Endothelial cell of umbilical vein (primary cell): ENCODE measurements around the gene TMEM270. TPM values are rescaled to one million over a fixed set of nuclear protein-coding genes. Genes with fewer than 3 reads are reported as not detected.

Experiments
- BruUV-seq: library from RNA; stranded (reverse); fragments of 400-500 nt; replicated peaks from 2 replicates; lab custom pipeline; 2021; lab: Mats Ljungman, UMichigan
- CTCF ChIA-PET: fragments of 300-600, 350-600 bp; sonication (Branson Sonifier 250); formaldehyde crosslinking; loops from one replicate; lab custom pipeline; 2021; ENCODE audit warnings: antibody characterized with exemption, inconsistent platforms; lab: Charles Lee
- POLR2A ChIA-PET: fragments of 300-600, 350-600 bp; sonication (Branson Sonifier 250); formaldehyde crosslinking; loops from one replicate; lab custom pipeline; 2021; ENCODE audit warnings: antibody characterized with exemption, inconsistent platforms; lab: Charles Lee
- DNase-seq: peaks from one replicate; pipeline ENCODE4 v3.0.0-alpha.2; 2011; ENCODE audit warnings: low read depth, low spot score
- FAIRE-seq: peaks from 2 replicates; lab custom pipeline; 2011; peaks lifted over from hg19 to GRCh38; lab: Jason Lieb, UNC
- H2AFZ ChIP-seq: 2 replicates; pipeline ENCODE4 v1.6.0; 2012; ENCODE audit warnings: low read depth, low read length, control low read depth, inconsistent platforms
- H3K27ac ChIP-seq: 2 replicates; pipeline ENCODE4 v1.5.1; 2011; ENCODE audit warnings: low read depth, mild to moderate bottlenecking, control low read depth, low read length, moderate library complexity; ENCODE audit not compliant: insufficient read depth
- H3K27me3 ChIP-seq, 2 experiments: 2 replicates each; pipeline versions ENCODE4 v1.6.0 to v1.6.1; 2011; ENCODE audit warnings: low read length in 2 of 2, mixed read lengths in 1 of 2; ENCODE audit not compliant: control insufficient read depth in 2 of 2, insufficient read depth in 2 of 2
- H3K36me3 ChIP-seq, 2 experiments: 2 replicates in 1 of 2; 3 replicates in 1 of 2; pipeline ENCODE4 v1.5.1; 2011; ENCODE audit warnings: low read length in 2 of 2, mild to moderate bottlenecking in 1 of 2, moderate library complexity in 1 of 2; ENCODE audit not compliant: control insufficient read depth in 2 of 2, insufficient read depth in 2 of 2; ENCODE audit errors: extremely low read depth in 1 of 2
- H3K4me1 ChIP-seq: 3 replicates; pipeline ENCODE4 v1.5.1; 2011; ENCODE audit warnings: mild to moderate bottlenecking, low read length; ENCODE audit not compliant: control insufficient read depth, insufficient read depth; ENCODE audit errors: extremely low read depth
- H3K4me2 ChIP-seq: 2 replicates; pipeline ENCODE4 v1.6.1; 2011; ENCODE audit warnings: low read length, control low read depth, mixed read lengths; ENCODE audit not compliant: insufficient read depth
- H3K4me3 ChIP-seq, 3 experiments: fragments of 200-600 bp in 1 of 3; sonication (generic), shearing (Covaris generic) in 1 of 3; replicated peaks in 1 of 3; 2 replicates each; pipeline ENCODE4 v1.5.1; 2011 to 2016; ENCODE audit warnings: control low read depth in 3 of 3, low read length in 3 of 3, mild to moderate bottlenecking in 2 of 3, inconsistent platforms in 1 of 3, low read depth in 1 of 3, moderate library complexity in 1 of 3; ENCODE audit not compliant: insufficient read depth in 1 of 3
- H3K79me2 ChIP-seq: 2 replicates; pipeline ENCODE4 v1.6.0; 2012; ENCODE audit warnings: low read length, inconsistent platforms; ENCODE audit not compliant: control insufficient read depth, insufficient read depth
- H3K9ac ChIP-seq: replicated peaks from 2 replicates; pipeline ENCODE3; 2011; ENCODE audit warnings: low read length, control low read depth; ENCODE audit not compliant: insufficient read depth; ENCODE audit errors: extremely low read depth
- H3K9me1 ChIP-seq: replicated peaks from 3 replicates; pipeline ENCODE4 v1.6.0; 2011; ENCODE audit warnings: mild to moderate bottlenecking, low read length; ENCODE audit not compliant: control insufficient read depth, insufficient read depth; ENCODE audit errors: extremely low read depth
- H3K9me3 ChIP-seq: replicated peaks from 2 replicates; pipeline ENCODE4 v1.5.1; 2012; ENCODE audit warnings: low read length, inconsistent platforms; ENCODE audit not compliant: control insufficient read depth, insufficient read depth
- H4K20me1 ChIP-seq: replicated peaks from 2 replicates; pipeline ENCODE3; 2011; ENCODE audit warnings: mild to moderate bottlenecking, low read length; ENCODE audit not compliant: control insufficient read depth, insufficient read depth; ENCODE audit errors: extremely low read depth
- CTCF ChIP-seq, 2 donors: IDR thresholded peaks; 1 replicate in 1 of 2; 2 replicates in 1 of 2; pipeline ENCODE4 v1.5.1; 2011; ENCODE audit warnings: low read length in 2 of 2, mild to moderate bottlenecking in 2 of 2, moderate library complexity in 2 of 2, control low read depth in 1 of 2, inconsistent platforms in 1 of 2, low read depth in 1 of 2; ENCODE audit not compliant: insufficient read depth in 1 of 2; ENCODE audit errors: extremely low read depth in 1 of 2
- EZH2 ChIP-seq: IDR thresholded peaks from 2 replicates; pipeline ENCODE4 v1.6.1; 2012; ENCODE audit warnings: borderline replicate concordance, low read depth, mild to moderate bottlenecking, moderate library complexity, low read length, inconsistent platforms; ENCODE audit not compliant: severe bottlenecking
- FOS ChIP-seq: IDR thresholded peaks from 2 replicates; pipeline ENCODE4 v1.6.1; 2011; ENCODE audit warnings: mild to moderate bottlenecking, low read length, moderate library complexity, borderline replicate concordance; ENCODE audit not compliant: insufficient read depth
- GATA2 ChIP-seq: IDR thresholded peaks from 2 replicates; pipeline ENCODE4 v1.7.0; 2011; ENCODE audit warnings: low read depth, mild to moderate bottlenecking, moderate library complexity, mixed read lengths, low read length; ENCODE audit not compliant: insufficient read length, insufficient read depth
- JUN ChIP-seq: IDR thresholded peaks from 2 replicates; pipeline ENCODE4 v1.6.1; 2011; ENCODE audit warnings: borderline replicate concordance, low read depth; ENCODE audit not compliant: insufficient read length, insufficient read depth
- MAX ChIP-seq: IDR thresholded peaks from 2 replicates; pipeline ENCODE4 v1.6.1; 2011; ENCODE audit not compliant: insufficient read depth, insufficient read length
- MYC ChIP-seq: IDR thresholded peaks from one replicate; pipeline ENCODE4 v1.6.1; 2011; ENCODE audit warnings: mild to moderate bottlenecking, low read depth, low read length
- POLR2A ChIP-seq: IDR thresholded peaks from 2 replicates; pipeline ENCODE4 v1.6.1; 2012; ENCODE audit warnings: low read depth, mild to moderate bottlenecking, control low read depth, low read length
- POLR2AphosphoS5 ChIP-seq: IDR thresholded peaks from 2 replicates; pipeline ENCODE4 v1.6.1; 2012; ENCODE audit warnings: low read depth, mild to moderate bottlenecking, control low read depth, low read length, moderate library complexity; ENCODE audit not compliant: insufficient read depth
- dilution Hi-C: fragments of 300-500 bp; cut with MboI; formaldehyde crosslinking; loops from one replicate; pipeline ENCODE4 v1.15.0; 2019; ENCODE audit warnings: low sequenced_read_pairs; ENCODE audit not compliant: extremely low pct_ligation_motif_present
- intact Hi-C: fragments of 100-400 bp; cut with micrococcal nuclease; formaldehyde crosslinking; loops from one replicate; pipeline ENCODE4 v1.10.0; 2022
- polyA plus RNA-seq, 4 experiments: library from polyadenylated mRNA; depleted of rRNA in 3 of 4; stranded (reverse) in 3 of 4; unstranded in 1 of 4; fragments of >200 nt; gene quantifications; 2 replicates each; pipeline versions ENCODE4 v1.2.1 to v1.2.3, GENCODE V29; 2011 to 2012; ENCODE audit warnings: missing spikeins in 1 of 4
- total RNA-seq: library from RNA; stranded (reverse); gene quantifications from 2 replicates; pipeline ENCODE4 v1.2.3, GENCODE V29; 2021

Gene TMEM270
- total and polyA plus RNA-seq, 2 donors (not counting 3 experiments of a cell fraction or from before 2014, with no cell fraction given): not detected

GRCh38 chr7:73879977-73880681 lies 19.2 kb downstream of the TMEM270 start:
- Histone ChIP-seq H2AFZ (no peak overlapping the region), H3K79me2 (no peaks in the 10 kb centered on the region), H4K20me1 (no peaks in the 10 kb centered on the region), H3K9me3 (no peaks in the 10 kb centered on the region), H3K9ac (no peak overlapping the region), H3K27ac (no peak overlapping the region), H3K4me1 (peaks cover 9% of the 10 kb centered on the region), H3K9me1 (no peaks in the 10 kb centered on the region), H3K27me3 (peaks cover 8 to 31% of the 10 kb centered on the region in 2 experiments), H3K4me3 (no peak overlapping the region), H3K36me3 (no peaks in the 10 kb centered on the region), H3K4me2 (no peak overlapping the region)
- no peak for TF ChIP-seq GATA2
- no peak for TF ChIP-seq EZH2
- no peak for TF ChIP-seq MYC
- DNase-seq: no peak
- intact Hi-C loops: no loop called here
- ChIA-PET CTCF (interaction anchor here (0.7 to 4.9 kb wide), 3 partner anchors 9 to 146 kb away, joined by 3 to 30 read pairs (median 3); no protein-coding TSS in a partner anchor), POLR2A (no interaction called here)
- FAIRE-seq: no peak
- no TSS peak for BruUV-seq
- dilution Hi-C loops: no loop called here

GRCh38 chr7:73880755-73881328 lies 19.9 kb downstream of the TMEM270 start:
- DNase-seq (no peak), FAIRE-seq (peak; percentile 12)
- H2AFZ ChIP-seq: no peak overlapping the region
- intact Hi-C loops (no loop called here), dilution Hi-C loops (no loop called here)
- H3K36me3 ChIP-seq: no peaks in the 10 kb centered on the region
- ChIA-PET POLR2A (no interaction called here), CTCF (interaction anchor here (0.5 to 4.9 kb wide), 4 partner anchors 16 to 146 kb away, joined by 3 to 30 read pairs (median 4); no protein-coding TSS in a partner anchor)
- H3K4me2 ChIP-seq: no peak overlapping the region
- H3K27ac ChIP-seq: no peak overlapping the region
- H3K4me1 ChIP-seq: peaks cover 9% of the 10 kb centered on the region
- H3K9me1 ChIP-seq: no peaks in the 10 kb centered on the region
- no peak for TF ChIP-seq MYC
- TF ChIP-seq FOS: no peak
- no peak for TF ChIP-seq CTCF (IDR thresholded peaks at IDR 0.05; ENCODE audit: extremely low read depth in 1 of 2, insufficient read depth in 1 of 2, low read depth in 1 of 2, low read length in 2 of 2)
- TF ChIP-seq POLR2AphosphoS5: no peak
- no peak for TF ChIP-seq MAX
- TF ChIP-seq EZH2: no peak
- no peak for TF ChIP-seq JUN
- no peak for TF ChIP-seq GATA2
- TF ChIP-seq POLR2A: no peak
- no peaks in the 10 kb centered on the region for H3K9me3 ChIP-seq
- no peaks in the 10 kb centered on the region for H4K20me1 ChIP-seq
- peaks cover 8 to 31% of the 10 kb centered on the region in 2 experiments for H3K27me3 ChIP-seq
- H3K79me2 ChIP-seq: no peaks in the 10 kb centered on the region
- no TSS peak for BruUV-seq
- no peak overlapping the region for H3K9ac ChIP-seq
- H3K4me3 ChIP-seq: no peak overlapping the region
